Fibroblast of lung (primary cell): ENCODE measurements around the gene TMC2. TPM values are rescaled to one million over a fixed set of nuclear protein-coding genes. Genes with fewer than 3 reads are reported as not detected.

Experiments
- DNase-seq, 2 donors: peaks; one replicate each; pipeline versions ENCODE4 v3.0.0 to v3.0.0-alpha.2; 2010; ENCODE audit warnings: low read depth in 2 of 2
- H2AFZ ChIP-seq: 2 replicates; pipeline ENCODE4 v1.5.1; 2012; ENCODE audit warnings: low read length, control low read depth, inconsistent platforms
- H3K27ac ChIP-seq: 2 replicates; pipeline ENCODE4 v1.5.1; 2011; ENCODE audit warnings: low read length, control low read depth; ENCODE audit not compliant: insufficient read depth
- H3K27me3 ChIP-seq: 2 replicates; pipeline ENCODE4 v1.5.1; 2011; ENCODE audit warnings: mild to moderate bottlenecking, low read length; ENCODE audit not compliant: control insufficient read depth, insufficient read depth
- H3K36me3 ChIP-seq: 2 replicates; pipeline ENCODE4 v1.5.1; 2011; ENCODE audit warnings: low read length; ENCODE audit not compliant: control insufficient read depth, insufficient read depth
- H3K4me1 ChIP-seq: 2 replicates; pipeline ENCODE4 v1.5.1; 2011; ENCODE audit warnings: low read length; ENCODE audit not compliant: control insufficient read depth, insufficient read depth; ENCODE audit errors: extremely low read depth
- H3K4me2 ChIP-seq: 2 replicates; pipeline ENCODE4 v1.5.1; 2011; ENCODE audit warnings: low read length, control low read depth; ENCODE audit not compliant: insufficient read depth; ENCODE audit errors: extremely low read depth
- H3K4me3 ChIP-seq, 4 experiments: fragments of 200-600 bp in 1 of 4; sonication (generic) in 1 of 4; replicated peaks in 1 of 4; 2 replicates each; pipeline ENCODE4 v1.5.1; 2011 to 2016; ENCODE audit warnings: low read length in 4 of 4, low read depth in 3 of 4, mild to moderate bottlenecking in 3 of 4, control low read depth in 2 of 4, inconsistent platforms in 1 of 4, mixed read lengths in 1 of 4; ENCODE audit not compliant: insufficient read depth in 1 of 4; ENCODE audit errors: control extremely low read depth in 1 of 4
- H3K79me2 ChIP-seq: 2 replicates; pipeline ENCODE4 v1.5.1; 2012; ENCODE audit warnings: mild to moderate bottlenecking, low read length, inconsistent platforms; ENCODE audit not compliant: control insufficient read depth, insufficient read depth
- H3K9ac ChIP-seq: 2 replicates; pipeline ENCODE4 v1.5.1; 2011; ENCODE audit warnings: mild to moderate bottlenecking, low read length, control low read depth; ENCODE audit not compliant: insufficient read depth
- H3K9me3 ChIP-seq: 2 replicates; pipeline ENCODE4 v1.5.1; 2012; ENCODE audit warnings: low read depth, low read length; ENCODE audit not compliant: control insufficient read depth, insufficient read depth
- H4K20me1 ChIP-seq: 2 replicates; pipeline ENCODE4 v1.5.1; 2011; ENCODE audit warnings: low read length; ENCODE audit not compliant: control insufficient read depth, insufficient read depth; ENCODE audit errors: extremely low read depth
- EZH2 ChIP-seq: IDR thresholded peaks from 2 replicates; pipeline ENCODE4 v1.5.1; 2012; ENCODE audit warnings: low read length, control low read depth, mild to moderate bottlenecking; ENCODE audit errors: missing control alignments
- polyA plus RNA-seq, 2 donors: library from polyadenylated mRNA; depleted of rRNA in 1 of 2; stranded (reverse) in 1 of 2; unstranded in 1 of 2; fragments of >200 nt; gene quantifications; 2 replicates each; pipeline ENCODE4 v1.2.1, GENCODE V29; 2011 to 2012; ENCODE audit warnings: missing spikeins in 1 of 2
- total RNA-seq: library from RNA; depleted of rRNA; stranded (reverse); fragments of >200 nt; gene quantifications from 2 replicates; pipeline ENCODE4 v1.2.1, GENCODE V29; 2014
- TF ChIP-seq, protein P1 (sequence below), 2 donors: IDR thresholded peaks in 1 of 2; conservative IDR thresholded peaks in 1 of 2; 1 replicate in 1 of 2; 2 replicates in 1 of 2; pipeline ENCODE4 v1.5.1; 2011 to 2012; ENCODE audit warnings: low read length in 2 of 2, control low read depth in 1 of 2, inconsistent platforms in 1 of 2, low read depth in 1 of 2, mild to moderate bottlenecking in 1 of 2

The TMC2 gene
- total and polyA plus RNA-seq, 2 donors (not counting 1 experiment from before 2014, with no cell fraction given), result under 0.01 TPM; not detected in 1

DNA sequence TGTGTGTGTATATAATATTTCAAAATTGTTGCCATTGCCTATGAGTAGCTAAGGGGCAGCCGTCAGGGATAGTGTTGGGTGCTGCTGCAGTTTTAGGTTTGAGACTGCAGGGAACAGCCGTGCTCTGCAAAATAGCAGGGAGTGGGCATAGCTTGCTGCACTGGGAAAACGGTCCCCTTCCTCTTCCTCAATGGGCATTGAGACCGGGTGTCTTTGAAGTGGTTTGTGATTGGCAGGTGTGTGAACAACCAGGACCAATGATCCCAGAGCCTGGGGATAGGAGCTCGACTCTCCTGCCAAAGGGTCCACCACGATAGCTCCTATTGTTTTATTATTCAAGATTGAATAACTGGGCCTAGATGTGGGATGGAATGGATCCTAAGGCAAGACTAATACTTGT is 151.1 kb downstream of the TMC2 start:
- no peak overlapping the region for H2AFZ ChIP-seq
- no peak overlapping the region for H3K4me2 ChIP-seq
- no peaks in the 10 kb centered on the region for H3K4me1 ChIP-seq
- no peak overlapping the region for H3K9ac ChIP-seq
- no peaks in the 10 kb centered on the region for H3K79me2 ChIP-seq
- no peak overlapping the region for H3K4me3 ChIP-seq
- H3K36me3 ChIP-seq, result no peaks in the 10 kb centered on the region
- TF ChIP-seq EZH2, result no peak
- TF ChIP-seq, protein P1, sequence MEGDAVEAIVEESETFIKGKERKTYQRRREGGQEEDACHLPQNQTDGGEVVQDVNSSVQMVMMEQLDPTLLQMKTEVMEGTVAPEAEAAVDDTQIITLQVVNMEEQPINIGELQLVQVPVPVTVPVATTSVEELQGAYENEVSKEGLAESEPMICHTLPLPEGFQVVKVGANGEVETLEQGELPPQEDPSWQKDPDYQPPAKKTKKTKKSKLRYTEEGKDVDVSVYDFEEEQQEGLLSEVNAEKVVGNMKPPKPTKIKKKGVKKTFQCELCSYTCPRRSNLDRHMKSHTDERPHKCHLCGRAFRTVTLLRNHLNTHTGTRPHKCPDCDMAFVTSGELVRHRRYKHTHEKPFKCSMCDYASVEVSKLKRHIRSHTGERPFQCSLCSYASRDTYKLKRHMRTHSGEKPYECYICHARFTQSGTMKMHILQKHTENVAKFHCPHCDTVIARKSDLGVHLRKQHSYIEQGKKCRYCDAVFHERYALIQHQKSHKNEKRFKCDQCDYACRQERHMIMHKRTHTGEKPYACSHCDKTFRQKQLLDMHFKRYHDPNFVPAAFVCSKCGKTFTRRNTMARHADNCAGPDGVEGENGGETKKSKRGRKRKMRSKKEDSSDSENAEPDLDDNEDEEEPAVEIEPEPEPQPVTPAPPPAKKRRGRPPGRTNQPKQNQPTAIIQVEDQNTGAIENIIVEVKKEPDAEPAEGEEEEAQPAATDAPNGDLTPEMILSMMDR (conservative IDR thresholded peaks at IDR 0.05 in 1 of 2, IDR thresholded peaks at IDR 0.05 in 1 of 2; ENCODE audit: low read depth in 1 of 2, low read length in 2 of 2), result no peak
- no peak for DNase-seq
- H3K27me3 ChIP-seq, result peaks cover 21% of the 10 kb centered on the region
- H4K20me1 ChIP-seq, result no peaks in the 10 kb centered on the region
- no peaks in the 10 kb centered on the region for H3K9me3 ChIP-seq
- H3K27ac ChIP-seq, result no peak overlapping the region

- H2AFZ ChIP-seq, result no peak overlapping the region
- H4K20me1 ChIP-seq, result no peaks in the 10 kb centered on the region
- no peaks in the 10 kb centered on the region for H3K4me1 ChIP-seq
- peak; percentile 16 to 51 for DNase-seq
- no peak overlapping the region for H3K4me2 ChIP-seq
- H3K79me2 ChIP-seq, result no peaks in the 10 kb centered on the region
- H3K36me3 ChIP-seq, result no peaks in the 10 kb centered on the region
- TF ChIP-seq, protein P1 (conservative IDR thresholded peaks at IDR 0.05 in 1 of 2, IDR thresholded peaks at IDR 0.05 in 1 of 2; ENCODE audit: low read depth in 1 of 2, low read length in 2 of 2), result peak; percentile 37 to 72
- TF ChIP-seq EZH2, result no peak
- H3K9ac ChIP-seq, result no peak overlapping the region
- H3K4me3 ChIP-seq, result no peak overlapping the region
- H3K27me3 ChIP-seq, result peaks cover 21% of the 10 kb centered on the region
- H3K27ac ChIP-seq, result no peak overlapping the region
- no peaks in the 10 kb centered on the region for H3K9me3 ChIP-seq
Observed at GRCh38 chr20:2688041-2688591, 151.7 kb downstream of the TMC2 start.

DNA sequence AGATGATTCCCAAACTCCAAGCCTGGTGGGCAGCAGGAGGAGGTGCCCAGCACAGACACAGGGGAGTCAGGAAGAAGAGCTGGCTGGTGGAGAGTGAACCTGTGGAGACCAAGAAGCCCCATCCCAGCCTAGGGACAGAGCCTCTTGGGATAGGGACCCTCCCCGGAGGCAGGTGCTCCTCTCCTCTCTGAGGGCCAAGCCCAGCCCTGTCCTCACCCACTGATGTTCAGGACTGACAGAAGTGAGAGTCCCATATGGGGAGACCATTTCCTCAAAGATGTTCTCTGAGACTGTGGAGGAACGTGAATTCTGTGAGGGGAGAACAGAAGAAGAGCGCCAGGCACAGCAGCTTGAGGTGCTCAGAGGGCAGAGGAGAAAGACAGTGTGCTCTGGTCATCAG is 153.8 kb downstream of the TMC2 start:
- H3K4me3 ChIP-seq, result no peak overlapping the region

More for the DNA sequence above, 153.8 kb downstream of the TMC2 start:
- no peak overlapping the region for H3K4me2 ChIP-seq
- H3K79me2 ChIP-seq, result no peaks in the 10 kb centered on the region
- H3K4me1 ChIP-seq, result no peaks in the 10 kb centered on the region
- no peak overlapping the region for H3K9ac ChIP-seq
- TF ChIP-seq, protein P1 (conservative IDR thresholded peaks at IDR 0.05 in 1 of 2, IDR thresholded peaks at IDR 0.05 in 1 of 2; ENCODE audit: low read depth in 1 of 2, low read length in 2 of 2), result no peak
- TF ChIP-seq EZH2, result no peak
- H4K20me1 ChIP-seq, result no peaks in the 10 kb centered on the region
- H3K36me3 ChIP-seq, result no peaks in the 10 kb centered on the region
- H3K9me3 ChIP-seq, result no peaks in the 10 kb centered on the region
- no peak overlapping the region for H3K27ac ChIP-seq
- peaks cover 40% of the 10 kb centered on the region for H3K27me3 ChIP-seq
- H2AFZ ChIP-seq, result no peak overlapping the region
- no peak for DNase-seq
